Posterior cingulate gyrus (tissue), 11 donors: ENCODE measurements around the gene DOLPP1.
"Not testable (repeated sequence)": the region's sequence is repeated elsewhere in the genome, so short reads cannot be mapped to it uniquely, and the experiment has no call there.

ENCODE experiments used
- DNase-seq, 10 donors: peaks; one replicate each; pipeline versions ENCODE4 v3.0.0 to v3.0.0-alpha.2; 2020 to 2021; ENCODE audit warnings: mixed read lengths in 3 of 10
- intact Hi-C: fragments of 100-400 bp; cut with DNase I; formaldehyde crosslinking; loops from one replicate; pipeline ENCODE4 v1.15.1; 2023

DOLPP1 gene

GRCh38 chr9:129080601-129081387 lies at the start of gene DOLPP1:
Gene DOLPP1, plus strand, starts transcription at chr9:129081111. Its CDS starts 21 bp downstream, at chr9:129081132.
- intact Hi-C loops, result loop anchor here (2.0 kb wide), 1 partner anchor 44 kb away; the partner anchor contains the start of gene MIGA2
- DNase-seq, result peak; percentile 96 to 100 (median 98)

DNA sequence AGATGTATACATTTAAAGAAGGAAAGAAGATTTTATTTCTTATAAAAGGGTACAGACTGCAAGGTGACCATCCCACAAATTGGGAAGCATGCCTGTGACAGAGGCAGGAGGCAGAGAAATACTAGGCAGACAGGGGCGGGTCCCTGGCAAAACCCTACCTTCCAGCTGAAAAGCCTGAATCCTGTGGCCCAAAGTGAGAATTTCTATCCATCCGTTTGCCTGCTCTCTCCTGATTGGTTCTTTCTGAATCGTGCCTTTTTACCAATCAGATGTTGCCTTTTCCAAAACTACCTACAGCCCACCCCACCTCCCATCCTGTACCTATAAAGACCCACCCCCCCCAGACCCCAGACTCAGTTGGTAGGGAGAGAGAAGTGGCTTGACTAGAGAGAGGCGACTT lies 49.4 kb upstream of the DOLPP1 start:
- DNase-seq, result no peak
- intact Hi-C loops, result no loop called here

- no peak for DNase-seq
- intact Hi-C loops, result no loop called here
Observed at GRCh38 chr9:129032541-129033159, 48.3 kb upstream of the DOLPP1 start.

- intact Hi-C loops, result no loop called here
- DNase-seq, result no peak
Observed at GRCh38 chr9:129033216-129033615, 47.7 kb upstream of the DOLPP1 start.

DNA sequence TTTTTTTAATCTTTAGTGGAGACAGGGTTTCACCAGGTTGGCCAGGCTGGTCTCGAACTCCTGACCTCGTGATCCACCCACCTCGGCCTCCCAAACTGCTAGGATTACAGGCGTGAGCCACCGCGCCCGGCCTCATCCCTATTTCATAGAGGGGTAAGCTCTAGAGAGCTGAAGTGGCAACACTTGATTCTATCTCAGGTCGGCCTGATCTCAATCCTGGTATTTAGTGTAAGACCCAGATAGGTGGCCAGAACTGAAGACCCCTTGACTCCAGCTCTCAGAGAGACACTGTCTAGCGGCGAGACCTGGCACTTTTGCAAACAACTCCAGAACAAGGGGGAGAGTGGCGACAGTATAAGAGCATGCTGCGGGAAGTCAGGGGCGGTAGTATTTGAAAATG lies 45.1 kb upstream of the DOLPP1 start:
- DNase-seq, result not testable (repeated sequence)

GRCh38 chr9:129036241-129036922 lies 44.5 kb upstream of the DOLPP1 start, which contains the start of gene MIGA2:
Gene MIGA2, plus strand, starts transcription at chr9:129036626. Its CDS starts 3,969 bp downstream, at chr9:129040595.
- DNase-seq, result peak; percentile 96 to 100 (median 98)
- intact Hi-C loops, result loop anchor here (1.0 to 5.0 kb wide), 3 partner anchors 8 to 89 kb away; partner anchors contain the start of genes DOLK, DOLPP1, NUP188 and SH3GLB2

More for the DNA sequence above, 45.1 kb upstream of the DOLPP1 start:
- intact Hi-C loops, result loop anchor here (1.0 to 5.0 kb wide), 3 partner anchors 8 to 89 kb away; partner anchors contain the start of genes DOLK, DOLPP1, NUP188 and SH3GLB2

DNA sequence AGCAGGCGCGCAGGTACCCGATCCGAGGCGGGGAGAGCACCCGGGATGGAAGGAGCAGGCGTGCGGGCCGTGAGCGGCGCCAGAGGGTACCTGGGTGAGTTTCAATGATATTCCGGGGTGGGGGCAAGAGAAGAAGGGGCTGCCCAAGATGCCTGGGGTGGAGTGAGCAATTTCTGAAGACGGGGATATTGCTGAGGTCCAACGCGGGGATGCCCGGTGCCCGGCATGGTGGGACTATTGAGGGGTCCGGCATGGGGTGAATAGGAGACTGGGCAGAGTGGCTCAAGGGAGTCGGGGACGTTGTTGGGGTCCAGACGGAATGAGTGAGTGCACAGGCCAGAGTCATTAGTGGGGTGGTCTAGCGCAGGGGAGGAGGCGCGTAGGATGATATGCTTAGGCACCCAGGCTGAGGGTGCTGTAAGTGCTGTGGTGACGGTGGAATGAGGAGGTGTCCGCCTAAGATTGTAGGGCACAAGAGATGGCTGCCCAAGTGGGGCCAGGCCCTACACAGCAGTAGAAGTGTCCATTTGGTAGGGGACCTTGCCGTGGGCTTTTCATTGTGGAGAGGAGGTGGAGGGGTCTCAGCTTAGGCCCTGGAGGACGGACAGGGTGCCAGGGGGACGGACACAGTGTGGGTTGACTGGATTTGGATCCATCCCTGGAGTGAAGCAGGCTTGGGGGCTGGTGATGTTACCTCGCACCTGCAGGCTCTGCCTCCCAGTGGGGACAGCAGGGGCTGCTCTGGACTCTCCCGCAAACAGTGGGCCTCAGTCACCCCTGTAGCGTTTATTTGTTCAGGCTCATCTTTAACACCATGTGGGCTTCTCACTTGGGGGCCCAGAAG lies 43.8 kb upstream of the DOLPP1 start:
- intact Hi-C loops, result loop anchor here (1.0 to 5.0 kb wide), 3 partner anchors 9 to 90 kb away; partner anchors contain the start of genes DOLK, DOLPP1, NUP188 and SH3GLB2
- no peak for DNase-seq

DNA sequence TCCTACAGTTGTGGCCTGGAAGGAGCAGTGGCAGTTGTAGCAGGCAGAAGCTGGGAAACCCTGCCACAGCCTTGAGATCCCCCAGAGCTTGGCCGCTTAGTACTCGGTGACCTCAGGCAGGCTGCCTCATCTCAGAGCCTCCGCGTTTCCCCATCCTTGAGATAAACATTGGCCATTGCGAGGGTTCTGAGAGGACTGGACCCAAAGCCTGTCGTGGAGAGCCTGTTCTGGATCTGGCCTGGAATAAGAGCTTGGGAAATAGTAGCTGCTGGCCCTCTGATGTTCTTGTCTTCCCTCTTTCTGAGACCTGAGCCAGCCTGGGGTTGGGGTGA lies 43.2 kb upstream of the DOLPP1 start:
- intact Hi-C loops, result loop anchor here (2.0 to 5.0 kb wide), 2 partner anchors 43 to 90 kb away; partner anchors contain the start of genes DOLK, DOLPP1 and NUP188
- no peak for DNase-seq

GRCh38 chr9:129038109-129038852 lies 42.6 kb upstream of the DOLPP1 start:
- no peak for DNase-seq
- intact Hi-C loops, result loop anchor here (5.0 kb wide), 1 partner anchor 91 kb away; the partner anchor contains the start of genes DOLK and NUP188

DNA sequence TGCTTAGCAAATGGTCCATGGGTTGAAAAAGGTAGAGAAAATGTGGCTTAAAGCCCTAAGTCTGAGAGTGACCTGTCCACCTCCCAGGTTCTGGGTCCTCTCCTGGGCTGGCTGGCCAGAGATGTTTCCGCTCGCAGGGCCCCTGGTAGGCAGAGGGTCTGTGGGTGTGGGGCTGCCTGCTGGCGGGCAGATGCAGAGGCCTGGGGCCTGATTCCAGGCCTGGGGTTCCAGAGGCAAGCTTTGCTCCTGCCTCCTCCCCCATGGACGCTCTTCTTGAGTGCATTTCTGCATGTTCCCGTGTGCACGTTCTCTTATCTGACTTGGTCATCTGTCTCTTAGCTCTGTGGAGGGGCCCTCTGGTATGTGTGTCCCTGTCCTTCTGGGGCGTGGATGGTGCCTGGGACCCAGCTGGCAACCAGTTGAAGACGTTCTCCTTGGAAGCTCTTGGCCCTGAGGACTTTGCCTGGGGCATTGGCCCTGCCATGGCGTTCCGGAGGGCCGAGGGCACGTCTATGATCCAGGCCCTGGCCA lies 40.7 kb upstream of the DOLPP1 start:
- DNase-seq, result no peak
- intact Hi-C loops, result no loop called here

DNA sequence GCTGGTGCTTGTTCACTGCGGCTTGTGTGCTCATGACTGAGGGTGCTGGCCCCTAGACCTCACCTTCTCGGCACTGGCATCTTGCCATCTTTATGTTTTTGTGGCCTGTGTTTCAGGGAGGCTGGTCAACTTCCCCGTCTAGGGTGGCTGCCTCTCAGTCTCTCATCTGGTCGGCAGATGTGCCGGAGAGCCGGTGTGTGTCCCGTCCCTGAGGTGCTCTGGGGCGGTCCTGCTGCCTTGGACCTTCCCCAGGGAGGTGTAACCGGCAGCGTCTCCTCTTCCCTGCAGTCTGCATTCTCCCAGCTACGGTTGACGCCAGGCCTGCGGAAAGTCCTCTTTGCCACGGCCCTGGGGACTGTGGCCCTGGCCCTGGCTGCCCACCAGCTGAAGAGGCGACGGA lies 38.9 kb upstream of the DOLPP1 start:
- intact Hi-C loops, result no loop called here
- no peak for DNase-seq

DNA sequence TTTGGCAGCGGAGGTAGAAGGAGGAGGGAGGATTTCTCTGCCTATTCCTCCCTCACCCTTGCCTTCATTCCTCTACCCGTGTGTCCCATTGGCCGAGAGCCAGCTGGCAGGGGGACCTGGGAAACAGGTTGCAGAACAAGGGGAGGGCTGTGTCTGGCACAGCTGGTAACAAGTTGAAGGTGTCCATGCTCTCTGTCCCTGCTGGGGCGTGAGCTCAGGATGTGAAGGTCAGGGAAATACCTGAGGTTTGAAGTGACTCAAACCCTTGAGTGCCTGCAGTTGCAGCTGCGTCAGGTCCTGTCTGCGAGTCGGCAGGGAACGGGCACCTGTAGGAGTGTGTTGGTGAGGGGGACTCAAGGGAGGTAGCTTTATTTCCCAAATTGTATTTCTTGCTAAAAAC lies 28.3 kb upstream of the DOLPP1 start:
- no peak for DNase-seq
- intact Hi-C loops, result no loop called here

DNA sequence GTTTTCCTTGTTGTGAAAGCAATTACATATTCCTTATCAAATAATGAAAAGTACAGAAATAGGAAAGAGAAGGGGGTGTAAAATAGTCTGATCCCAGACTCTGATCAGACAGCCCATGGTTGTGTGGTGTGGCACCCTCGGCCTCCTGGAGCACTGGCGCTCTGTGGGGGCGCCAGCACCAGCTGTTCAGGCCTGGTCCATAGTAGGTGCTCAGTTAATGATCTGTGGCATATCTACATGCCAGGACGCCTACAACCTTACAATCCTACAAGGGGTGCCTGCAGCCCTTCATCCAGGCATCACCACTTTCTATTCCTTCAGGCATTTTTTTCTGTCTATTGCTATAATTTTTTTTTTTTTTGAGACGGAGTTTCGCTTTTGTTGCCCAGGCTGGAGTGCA lies 27.9 kb upstream of the DOLPP1 start:
- intact Hi-C loops, result no loop called here
- DNase-seq, result no peak

- intact Hi-C loops, result no loop called here
- no peak for DNase-seq
Observed at GRCh38 chr9:129054163-129054851, 26.6 kb upstream of the DOLPP1 start.

DNA sequence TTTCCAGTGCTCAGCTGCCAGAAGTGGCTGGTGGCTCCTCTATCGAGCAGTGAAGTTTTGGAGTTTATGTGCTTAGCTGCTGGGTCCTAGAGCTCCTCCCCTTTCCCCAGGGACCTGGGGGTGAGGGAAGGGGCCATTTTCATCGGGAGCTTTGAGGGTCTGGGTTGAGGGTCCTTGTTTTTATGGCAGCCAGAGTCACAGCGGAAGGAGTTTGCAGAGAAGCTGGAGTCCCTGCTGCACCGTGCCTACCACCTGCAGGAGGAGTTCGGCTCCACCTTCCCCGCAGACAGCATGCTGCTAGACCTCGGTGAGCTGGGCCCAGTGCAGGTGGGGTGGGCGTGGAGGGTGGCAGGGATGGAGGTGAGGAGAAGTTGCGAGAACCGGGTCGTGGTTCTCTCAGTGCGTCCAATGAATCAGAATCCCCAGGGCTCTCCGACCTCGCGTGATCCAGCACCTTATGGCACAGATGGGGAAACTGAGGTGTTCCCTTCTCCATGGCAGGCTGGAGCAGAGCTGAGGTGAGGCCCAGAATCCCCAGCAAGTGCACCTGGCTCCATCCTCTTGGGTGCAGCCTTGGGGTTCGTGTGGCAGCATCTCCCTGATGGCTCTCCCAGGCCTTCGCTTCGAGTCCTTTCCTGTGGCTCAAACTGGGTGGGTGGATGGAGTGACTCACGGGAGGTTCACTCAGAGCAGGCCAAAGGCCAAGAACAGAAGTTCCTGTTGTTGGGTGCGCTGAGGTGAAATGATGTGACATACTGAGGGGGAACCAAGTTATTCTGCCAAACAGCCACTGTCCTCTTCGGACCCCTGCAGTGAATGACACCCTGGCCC lies 21.7 kb upstream of the DOLPP1 start:
- intact Hi-C loops, result no loop called here
- DNase-seq, result peak in 1 of 10 donors; percentile 83

DNA sequence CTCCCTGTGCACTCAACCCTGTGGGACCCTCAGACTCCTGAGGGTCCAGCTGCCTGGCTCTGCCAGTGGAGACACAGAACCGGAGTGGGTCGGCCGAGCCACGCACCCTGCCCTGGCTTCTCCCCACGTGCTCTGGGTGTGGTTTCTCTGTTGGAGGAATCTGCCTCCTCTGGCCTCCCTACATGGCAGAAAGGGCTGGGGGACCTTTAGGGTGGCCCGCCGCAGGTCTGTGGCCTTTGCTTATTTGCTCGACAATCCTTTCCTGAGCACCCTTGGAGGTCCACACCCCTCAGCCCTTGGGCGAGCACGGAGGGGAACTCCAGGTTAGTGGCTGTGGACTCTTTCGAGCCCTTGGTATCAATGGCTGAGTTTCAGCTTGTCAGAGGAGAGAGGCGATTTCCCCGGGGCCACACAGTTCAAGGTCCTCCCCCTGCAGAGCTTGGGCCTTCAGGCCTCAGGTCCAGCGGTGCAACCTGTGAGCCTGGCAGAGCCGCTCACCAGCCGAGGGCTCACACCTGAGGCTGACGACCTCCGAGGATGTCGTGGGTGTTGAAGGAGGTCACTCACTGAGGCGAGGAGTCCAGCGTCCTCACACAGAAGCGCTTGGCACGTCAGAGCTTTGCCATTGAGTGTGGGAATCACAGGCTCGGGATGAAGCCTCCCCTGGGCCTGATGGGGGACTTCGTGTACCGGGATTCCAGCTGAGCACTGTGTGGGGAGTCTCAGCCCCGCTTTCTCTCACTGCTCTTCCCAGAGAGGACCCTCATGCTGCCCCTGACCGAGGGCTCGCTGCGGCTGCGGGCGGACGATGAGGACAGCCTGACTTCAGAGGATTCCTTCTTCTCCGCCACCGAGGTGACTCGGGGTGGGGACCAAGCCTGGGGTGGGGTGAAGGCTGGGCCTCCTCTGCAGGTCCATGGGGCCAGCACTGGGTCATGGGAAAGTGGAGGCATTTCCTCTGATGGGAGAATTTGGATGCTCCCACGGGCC lies 20.8 kb upstream of the DOLPP1 start:
- DNase-seq, result peak in 1 of 10 donors; percentile 49
- intact Hi-C loops, result no loop called here
